Activated T-cell treated with anti-CD3 and anti-CD28 coated beads, Interleukin-2, amount 50 U/mL, for 24 hours (primary cell): ENCODE data around the gene CUL5.
"Not testable (repeated sequence)": the region's sequence is repeated elsewhere in the genome, so short reads cannot be mapped to it uniquely, and the experiment has no call there.

Experiments used
- DNase-seq: peaks from one replicate; pipeline ENCODE4 v3.0.0-alpha.2; 2020
- H3K27ac Mint-ChIP-seq: 2 replicates; pipeline ENCODE4 v1.8.0; 2020; ENCODE audit warnings: mild to moderate bottlenecking, mixed read lengths
- H3K27me3 Mint-ChIP-seq: 2 replicates; pipeline ENCODE4 v1.8.0; 2020; ENCODE audit warnings: mixed read lengths
- H3K36me3 Mint-ChIP-seq: 2 replicates; pipeline ENCODE4 v1.8.0; 2020; ENCODE audit warnings: low read depth, mixed read lengths
- H3K4me1 Mint-ChIP-seq: 2 replicates; pipeline ENCODE4 v1.8.0; 2020; ENCODE audit warnings: low read depth, mixed read lengths
- H3K4me3 Mint-ChIP-seq: 2 replicates; pipeline ENCODE4 v1.8.0; 2020; ENCODE audit warnings: mild to moderate bottlenecking, moderate library complexity, mixed read lengths
- H3K9me3 Mint-ChIP-seq: 2 replicates; pipeline ENCODE4 v1.8.0; 2020; ENCODE audit warnings: mixed read lengths

The CUL5 gene

GRCh38 chr11:108007819-108008218 lies 879 bp upstream of the CUL5 start:
- H3K27ac Mint-ChIP-seq = no peak overlapping the region
- DNase-seq = no peak
- H3K27me3 Mint-ChIP-seq = no peaks in the 10 kb centered on the region
- H3K9me3 Mint-ChIP-seq = no peaks in the 10 kb centered on the region
- peaks cover 15% of the 10 kb centered on the region for H3K4me1 Mint-ChIP-seq
- H3K36me3 Mint-ChIP-seq = peaks cover 21% of the 10 kb centered on the region
- H3K4me3 Mint-ChIP-seq = peak overlapping the region; percentile 98

GRCh38 chr11:108009497-108010370 lies 1.0 kb downstream of the CUL5 start:
- peaks cover 17% of the 10 kb centered on the region for H3K4me1 Mint-ChIP-seq
- H3K27ac Mint-ChIP-seq = peak overlapping the region; percentile 98
- peak overlapping the region; percentile 98 for H3K4me3 Mint-ChIP-seq
- no peaks in the 10 kb centered on the region for H3K27me3 Mint-ChIP-seq
- peaks cover 24% of the 10 kb centered on the region for H3K36me3 Mint-ChIP-seq
- no peak for DNase-seq
- H3K9me3 Mint-ChIP-seq = no peaks in the 10 kb centered on the region

- Mint-ChIP-seq H3K9me3 (no peaks in the 10 kb centered on the region), H3K27me3 (no peaks in the 10 kb centered on the region), H3K36me3 (peaks cover 46% of the 10 kb centered on the region), H3K27ac (no peak overlapping the region), H3K4me1 (peaks cover 39% of the 10 kb centered on the region), H3K4me3 (no peak overlapping the region)
- no peak for DNase-seq
Observed at GRCh38 chr11:108012139-108012725, 3.5 kb downstream of the CUL5 start.

- H3K27ac Mint-ChIP-seq = peak overlapping the region; percentile 14
- no peak overlapping the region for H3K4me3 Mint-ChIP-seq
- peaks cover 58% of the 10 kb centered on the region for H3K4me1 Mint-ChIP-seq
Observed at GRCh38 chr11:108016647-108017046, 7.9 kb downstream of the CUL5 start.

GRCh38 chr11:108018708-108019107 lies 10.0 kb downstream of the CUL5 start:
- no peaks in the 10 kb centered on the region for H3K27me3 Mint-ChIP-seq
- no peak overlapping the region for H3K27ac Mint-ChIP-seq
- no peak for DNase-seq
- H3K4me3 Mint-ChIP-seq = no peak overlapping the region
- peaks cover 43% of the 10 kb centered on the region for H3K36me3 Mint-ChIP-seq
- H3K9me3 Mint-ChIP-seq = no peaks in the 10 kb centered on the region
- H3K4me1 Mint-ChIP-seq = peaks cover 71% of the 10 kb centered on the region

More at GRCh38 chr11:108016647-108017046, 7.9 kb downstream of the CUL5 start:
- Mint-ChIP-seq H3K36me3 (peaks cover 38% of the 10 kb centered on the region), H3K9me3 (no peaks in the 10 kb centered on the region), H3K27me3 (no peaks in the 10 kb centered on the region)
- DNase-seq = no peak

GRCh38 chr11:108019870-108020540 lies 11.3 kb downstream of the CUL5 start:
- Mint-ChIP-seq H3K27ac (no peak overlapping the region), H3K4me3 (no peak overlapping the region)

GRCh38 chr11:108025387-108026080 lies 16.8 kb downstream of the CUL5 start:
- H3K27me3 Mint-ChIP-seq = no peaks in the 10 kb centered on the region
- peak overlapping the region; percentile 72 for H3K27ac Mint-ChIP-seq
- H3K4me1 Mint-ChIP-seq = peaks cover 59% of the 10 kb centered on the region
- no peaks in the 10 kb centered on the region for H3K9me3 Mint-ChIP-seq
- no peak overlapping the region for H3K4me3 Mint-ChIP-seq
- no peak for DNase-seq
- H3K36me3 Mint-ChIP-seq = peaks cover 33% of the 10 kb centered on the region

More at GRCh38 chr11:108019870-108020540, 11.3 kb downstream of the CUL5 start:
- Mint-ChIP-seq H3K36me3 (peaks cover 42% of the 10 kb centered on the region), H3K9me3 (no peaks in the 10 kb centered on the region), H3K27me3 (no peaks in the 10 kb centered on the region), H3K4me1 (peaks cover 78% of the 10 kb centered on the region)
- no peak for DNase-seq

- peaks cover 40% of the 10 kb centered on the region for H3K36me3 Mint-ChIP-seq
- no peak for DNase-seq
- H3K4me1 Mint-ChIP-seq = peaks cover 52% of the 10 kb centered on the region
- H3K4me3 Mint-ChIP-seq = no peak overlapping the region
- no peaks in the 10 kb centered on the region for H3K27me3 Mint-ChIP-seq
- no peaks in the 10 kb centered on the region for H3K9me3 Mint-ChIP-seq
- H3K27ac Mint-ChIP-seq = no peak overlapping the region
Observed at GRCh38 chr11:108027057-108027456, 18.4 kb downstream of the CUL5 start.

GRCh38 chr11:108028822-108029441 lies 20.2 kb downstream of the CUL5 start:
- not testable (repeated sequence) for H3K9me3 Mint-ChIP-seq, H3K4me3 Mint-ChIP-seq, H3K27ac Mint-ChIP-seq, H3K27me3 Mint-ChIP-seq, DNase-seq
- Mint-ChIP-seq H3K4me1 (peaks cover 53% of the 10 kb centered on the region), H3K36me3 (peaks cover 59% of the 10 kb centered on the region)

GRCh38 chr11:108031604-108032003 lies 22.9 kb downstream of the CUL5 start:
- H3K4me3 Mint-ChIP-seq, H3K9me3 Mint-ChIP-seq, DNase-seq, H3K27me3 Mint-ChIP-seq, H3K27ac Mint-ChIP-seq: not testable (repeated sequence)
- Mint-ChIP-seq H3K36me3 (peaks cover 76% of the 10 kb centered on the region), H3K4me1 (peaks cover 30% of the 10 kb centered on the region)

- DNase-seq = no peak
- no peaks in the 10 kb centered on the region for H3K27me3 Mint-ChIP-seq
- peak overlapping the region; percentile 49 for H3K27ac Mint-ChIP-seq
- H3K9me3 Mint-ChIP-seq = no peaks in the 10 kb centered on the region
- H3K4me1 Mint-ChIP-seq = peaks cover 27% of the 10 kb centered on the region
- H3K4me3 Mint-ChIP-seq = no peak overlapping the region
- peaks cover 85% of the 10 kb centered on the region for H3K36me3 Mint-ChIP-seq
Observed at GRCh38 chr11:108032800-108033199, 24.1 kb downstream of the CUL5 start.

GRCh38 chr11:108034034-108034433 lies 25.3 kb downstream of the CUL5 start:
- Mint-ChIP-seq H3K36me3 (peaks cover 91% of the 10 kb centered on the region), H3K27me3 (no peaks in the 10 kb centered on the region), H3K4me3 (no peak overlapping the region), H3K9me3 (no peaks in the 10 kb centered on the region), H3K27ac (peak overlapping the region; percentile 49), H3K4me1 (peaks cover 19% of the 10 kb centered on the region)
- DNase-seq = no peak

- Mint-ChIP-seq H3K36me3 (peaks cover 99% of the 10 kb centered on the region), H3K4me1 (peaks cover 17% of the 10 kb centered on the region), H3K9me3 (no peaks in the 10 kb centered on the region), H3K27ac (peak overlapping the region; percentile 57), H3K27me3 (no peaks in the 10 kb centered on the region), H3K4me3 (no peak overlapping the region)
- no peak for DNase-seq
Observed at GRCh38 chr11:108034952-108035351, 26.3 kb downstream of the CUL5 start.

GRCh38 chr11:108035690-108036089 lies 27.0 kb downstream of the CUL5 start:
- peaks cover 95% of the 10 kb centered on the region for H3K36me3 Mint-ChIP-seq
- H3K4me1 Mint-ChIP-seq = peaks cover 17% of the 10 kb centered on the region

More at GRCh38 chr11:108035690-108036089, 27.0 kb downstream of the CUL5 start:
- no peak overlapping the region for H3K27ac Mint-ChIP-seq
- H3K27me3 Mint-ChIP-seq = no peaks in the 10 kb centered on the region
- no peak for DNase-seq
- H3K4me3 Mint-ChIP-seq = no peak overlapping the region
- no peaks in the 10 kb centered on the region for H3K9me3 Mint-ChIP-seq
